HG03159 (cell line): ENCODE measurements around the gene APP.
"Not testable (repeated sequence)": the region's sequence is repeated elsewhere in the genome, so short reads cannot be mapped to it uniquely, and the experiment has no call there.

Source experiments
- ATAC-seq: cut with Tn5 transposase; IDR thresholded peaks from one replicate; pipeline ENCODE4 v1.9.1; 2021; ENCODE audit warnings: mild to moderate bottlenecking, moderate library complexity; ENCODE audit not compliant: unreplicated experiment

APP gene

GRCh38 chr21:26106562-26106961 is 64.0 kb downstream of the APP start:
- ATAC-seq, result no peak

DNA sequence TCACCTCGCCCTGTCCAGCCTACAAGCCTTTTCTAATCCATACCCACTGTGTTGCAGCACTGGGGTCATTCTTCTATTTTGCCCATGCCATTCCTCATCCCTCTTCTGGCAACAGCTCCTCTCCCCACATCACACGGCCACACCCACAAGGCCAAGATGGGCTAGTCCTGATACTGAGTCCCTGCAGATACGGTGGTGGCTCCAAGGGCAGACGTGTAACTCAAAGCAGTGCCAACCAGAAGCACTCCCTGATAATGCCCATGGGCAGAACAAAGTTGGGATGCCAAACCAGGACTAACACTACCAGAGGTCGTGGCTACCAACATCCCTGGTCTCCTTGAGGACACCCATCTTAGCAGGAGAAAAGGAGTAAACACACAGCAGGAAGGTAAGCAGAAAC is 64.8 kb downstream of the APP start:
- no peak for ATAC-seq

DNA sequence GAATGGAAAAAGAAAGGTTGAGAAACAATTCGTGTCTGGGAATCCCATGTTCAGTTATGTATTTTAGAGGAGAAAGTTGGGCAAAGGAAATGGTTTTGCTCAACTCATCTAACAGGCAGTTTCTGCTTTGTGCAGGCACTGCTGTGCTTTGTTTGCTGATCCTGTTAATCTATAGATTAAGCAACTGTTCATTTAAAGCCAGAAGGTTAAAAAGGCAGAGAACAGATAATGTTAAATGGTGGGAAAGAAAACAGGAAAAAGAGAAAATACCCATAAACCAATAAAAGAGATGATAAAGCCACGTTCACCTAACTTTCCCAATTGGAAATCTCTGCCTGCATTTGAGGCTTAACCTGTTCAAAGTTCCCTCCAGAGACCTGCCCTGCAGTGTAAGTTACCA is 70.0 kb downstream of the APP start:
- ATAC-seq, result no peak

- no peak for ATAC-seq
These were observed 70.9 kb downstream of the APP start for GRCh38 chr21:26099610-26100219.

GRCh38 chr21:26098772-26099397 is 71.7 kb downstream of the APP start:
- no peak for ATAC-seq

DNA sequence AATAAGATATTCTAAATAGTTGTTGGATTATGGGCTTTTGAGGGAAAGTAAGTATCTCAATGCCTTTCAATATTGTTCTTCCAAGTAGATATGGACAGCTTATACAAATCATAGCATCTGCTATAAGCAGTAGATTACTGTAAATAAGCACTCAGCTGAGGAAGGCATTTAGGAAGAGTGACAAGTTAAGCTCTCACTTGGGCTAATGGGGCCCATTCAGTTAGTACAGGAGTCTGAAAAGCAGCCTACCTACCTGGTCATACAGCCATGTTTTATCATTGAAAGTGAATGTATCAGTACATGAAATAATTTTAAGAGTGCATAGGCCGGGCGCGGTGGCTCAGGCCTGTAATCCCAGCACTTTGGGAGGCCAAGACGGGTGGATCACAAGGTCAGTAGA is 73.1 kb downstream of the APP start:
- no peak for ATAC-seq

DNA sequence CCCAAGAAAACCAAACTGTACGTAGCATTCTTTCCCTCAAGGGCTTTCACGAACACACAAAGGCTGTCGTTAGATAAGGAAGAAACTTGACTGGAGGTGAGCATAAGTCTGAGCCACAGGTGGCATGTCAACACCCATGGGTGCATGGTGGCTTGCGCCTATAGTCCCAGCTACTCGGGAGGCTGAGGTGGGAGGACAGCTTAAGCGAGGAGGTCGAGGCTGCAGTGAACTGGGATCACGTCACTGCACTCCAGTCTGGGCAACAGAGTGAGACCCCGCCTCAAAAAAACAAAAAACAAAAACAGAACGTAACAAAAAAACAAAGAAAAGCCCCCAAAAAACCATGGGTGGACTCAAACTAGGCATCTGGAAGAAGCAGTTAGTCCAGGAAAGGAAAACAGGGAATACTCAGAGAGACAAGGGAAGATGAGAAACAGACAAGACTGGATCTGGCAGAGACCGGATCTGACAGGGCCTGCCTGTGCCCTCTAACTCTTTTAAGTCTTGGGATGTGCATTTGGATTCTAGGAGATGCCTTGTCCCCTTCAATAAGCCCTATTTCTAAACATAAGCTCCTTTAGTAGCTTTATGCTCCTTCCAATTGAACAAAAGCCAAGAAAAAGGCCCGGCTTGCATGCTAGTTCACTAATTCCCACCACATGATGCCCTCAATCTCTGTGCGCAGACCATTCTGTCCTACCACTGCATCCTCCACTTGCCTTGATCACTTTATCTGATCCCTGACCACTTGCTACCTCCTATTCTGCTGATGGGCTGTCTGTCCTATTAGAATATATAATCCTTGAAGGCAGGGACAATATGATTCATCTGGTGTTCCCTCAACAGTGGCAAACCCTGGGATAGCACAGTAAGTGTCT is 73.8 kb downstream of the APP start:
- no peak for ATAC-seq

DNA sequence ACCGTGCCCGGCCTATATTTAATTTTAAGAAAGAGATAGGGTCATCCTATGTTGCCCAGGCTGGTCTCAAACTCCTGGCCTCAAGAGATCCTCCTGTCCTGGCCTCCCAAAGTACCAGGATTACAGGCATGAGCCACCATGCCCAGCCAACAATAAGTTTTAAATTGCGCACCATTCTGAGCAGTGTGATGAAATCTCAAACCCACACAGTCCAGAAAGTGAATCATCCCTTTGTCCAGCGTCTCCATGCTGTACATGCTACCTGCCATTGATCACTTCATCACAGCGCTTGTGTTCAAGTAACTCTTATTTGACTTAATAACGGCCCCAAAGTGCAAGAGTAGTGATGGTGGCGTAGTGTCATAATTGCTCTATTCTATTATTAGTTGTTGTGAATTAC is 75.4 kb downstream of the APP start:
- no peak for ATAC-seq

- no peak for ATAC-seq
These were observed 77.4 kb downstream of the APP start for GRCh38 chr21:26093122-26093521.

- no peak for ATAC-seq
These were observed 79.0 kb downstream of the APP start for GRCh38 chr21:26091480-26092018.

DNA sequence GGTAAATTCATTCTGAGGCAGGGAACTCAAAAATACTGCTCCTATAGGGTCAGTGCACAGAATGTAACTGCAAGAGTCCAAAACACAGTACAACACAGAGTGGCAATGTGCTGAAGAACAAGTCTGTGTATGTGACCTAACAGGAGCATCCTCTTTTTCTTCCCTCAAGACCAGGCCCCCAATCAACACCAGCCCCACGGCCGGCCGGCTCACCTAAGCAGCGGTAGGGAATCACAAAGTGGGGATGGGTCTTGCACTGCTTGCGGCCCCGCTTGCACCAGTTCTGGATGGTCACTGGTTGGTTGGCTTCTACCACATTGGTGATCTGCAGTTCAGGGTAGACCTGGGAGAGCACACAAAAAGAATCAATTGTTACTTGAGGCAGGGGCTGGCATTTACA is 80.8 kb downstream of the APP start:
- ATAC-seq, result no peak

DNA sequence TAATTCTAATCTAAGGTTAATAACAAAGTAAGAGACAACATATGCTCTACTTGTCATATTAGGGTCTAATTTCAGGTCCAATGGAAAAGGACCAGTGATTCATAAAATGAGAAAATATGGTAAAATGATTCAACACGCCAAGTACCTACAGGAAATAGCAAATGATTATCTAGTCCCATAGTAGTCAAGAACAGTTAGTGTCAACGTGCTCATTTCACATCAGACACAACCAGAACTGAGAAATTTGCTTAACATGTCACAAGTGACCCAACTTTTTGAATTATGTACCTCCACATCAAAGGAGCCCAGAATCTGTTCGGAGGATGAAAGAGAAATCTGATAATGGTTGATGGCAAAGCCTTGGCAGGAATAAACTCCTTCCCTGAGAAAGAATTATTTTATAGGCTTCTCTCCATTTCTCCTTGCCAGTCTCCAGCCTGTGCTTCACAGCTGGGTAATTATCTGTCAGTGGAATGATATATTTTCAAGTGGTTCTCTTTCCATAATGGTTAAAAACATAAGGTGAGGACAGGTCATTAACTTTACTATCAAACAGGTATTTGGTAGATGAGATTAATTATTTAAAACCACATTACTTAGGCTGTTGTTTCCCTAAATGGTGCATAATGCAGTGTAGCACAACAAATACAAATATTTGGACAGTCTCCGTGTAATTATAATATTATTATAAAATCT is 83.2 kb downstream of the APP start:
- ATAC-seq, result no peak

DNA sequence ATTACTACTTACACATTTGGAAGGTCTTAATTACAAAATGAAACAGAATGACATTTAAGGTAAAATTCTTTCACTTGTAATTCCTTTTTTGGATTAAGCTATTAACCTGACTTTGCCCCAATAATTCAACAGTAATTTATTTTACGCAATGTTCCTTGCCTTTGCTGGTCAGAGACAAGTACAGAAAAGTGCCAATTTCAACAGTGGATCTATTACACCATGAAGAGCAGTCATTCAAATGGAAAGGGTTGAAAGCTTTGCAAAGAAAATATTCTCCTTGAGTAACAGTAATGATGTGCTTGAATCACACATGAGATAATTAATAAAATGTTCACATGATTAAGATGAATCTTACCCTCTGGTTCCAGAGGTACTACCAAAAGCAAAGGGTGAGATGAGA is 84.7 kb downstream of the APP start:
- ATAC-seq, result no peak

DNA sequence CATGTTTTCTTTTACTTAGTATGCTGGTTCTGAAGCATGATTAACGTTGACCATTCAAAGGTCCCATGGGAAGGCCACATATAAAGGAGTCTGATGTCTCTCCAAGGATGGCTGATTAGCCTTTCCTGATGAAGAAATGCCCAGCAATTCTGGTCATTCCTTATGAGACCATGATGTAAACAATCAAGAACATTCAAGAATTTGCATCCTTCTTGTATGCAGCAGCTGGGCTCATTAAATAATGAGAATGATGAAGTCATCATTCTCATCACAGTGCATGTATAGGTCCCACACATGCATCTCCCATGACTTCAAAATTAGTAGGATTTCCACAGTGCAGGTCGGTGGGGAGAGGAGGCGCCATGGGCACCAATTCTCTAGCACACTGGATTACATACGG is 85.4 kb downstream of the APP start:
- no peak for ATAC-seq

- ATAC-seq, result no peak
These were observed 88.0 kb downstream of the APP start for GRCh38 chr21:26082549-26082948.

DNA sequence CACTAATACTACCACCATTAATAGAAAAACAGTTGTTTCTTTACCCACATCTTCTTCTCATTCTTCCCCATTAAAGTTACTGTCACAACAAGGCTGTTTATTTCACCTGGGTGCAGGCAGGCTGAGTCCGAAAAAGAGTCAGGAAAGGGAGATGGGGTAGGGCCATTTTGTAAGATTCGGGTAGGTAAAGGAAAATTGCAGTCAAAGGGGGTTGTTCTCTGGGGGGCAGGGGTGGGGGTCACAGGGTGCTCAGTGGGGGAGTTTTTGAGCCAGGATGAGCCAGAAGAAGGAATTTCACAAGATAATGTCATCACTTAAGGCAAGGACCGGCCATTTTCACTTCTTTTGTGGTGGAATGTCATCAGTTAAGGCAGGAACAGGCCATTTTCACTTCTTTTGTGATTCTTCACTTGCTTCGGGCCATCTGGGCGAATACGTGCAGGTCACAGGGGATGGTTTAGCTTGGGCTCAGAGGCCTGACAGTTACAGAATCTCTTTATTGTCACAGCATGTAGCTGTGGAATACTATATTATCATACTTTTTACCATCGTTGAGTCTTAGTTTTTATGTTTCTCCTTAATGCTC is 89.3 kb downstream of the APP start:
- not testable (repeated sequence) for ATAC-seq

- no peak for ATAC-seq
These were observed 90.4 kb downstream of the APP start for GRCh38 chr21:26080211-26080610.

DNA sequence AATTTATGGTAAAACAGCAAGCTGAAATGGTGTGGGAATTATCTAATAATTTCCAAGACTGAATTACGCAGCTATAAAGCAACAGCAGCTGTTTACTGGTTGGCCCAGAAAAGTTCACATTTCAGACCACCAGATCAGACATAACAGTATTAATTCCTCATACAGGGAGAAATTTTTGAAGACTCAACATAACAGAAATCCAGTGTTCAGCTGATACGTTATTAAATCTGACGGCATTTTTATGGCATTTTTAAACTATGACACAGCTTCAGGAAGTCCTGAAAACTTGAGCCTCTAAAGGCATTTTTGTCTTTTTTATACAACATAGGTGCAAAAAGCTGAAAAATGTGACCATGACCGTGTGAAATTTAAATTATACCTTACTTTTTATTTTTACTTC is 91.2 kb downstream of the APP start:
- ATAC-seq, result no peak

DNA sequence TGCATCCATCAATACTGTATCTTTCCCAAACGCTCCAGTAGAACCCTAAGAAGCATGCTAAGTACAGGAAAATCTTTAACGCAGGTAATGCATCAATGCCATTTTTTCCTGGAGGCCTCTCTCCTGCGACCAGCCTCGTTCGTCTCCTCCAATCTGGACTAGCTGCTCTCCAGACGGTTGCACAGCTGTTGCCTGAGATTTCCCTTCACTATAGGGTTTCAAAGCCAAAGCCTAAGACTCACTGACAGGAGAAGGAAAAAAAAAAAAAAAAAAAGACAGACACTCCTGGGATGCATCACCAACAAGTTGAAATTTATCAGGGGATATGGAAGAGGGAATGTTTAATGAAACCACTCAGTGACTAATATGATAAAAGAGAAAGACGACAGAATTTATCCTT is 93.0 kb downstream of the APP start:
- ATAC-seq, result no peak

- ATAC-seq, result no peak
These were observed 97.6 kb downstream of the APP start for GRCh38 chr21:26072666-26073615.
